Sciatic nerve (tissue), 2 donors: ENCODE measurements around the gene TMEM223. TPM values are rescaled to one million over a fixed set of nuclear protein-coding genes. Genes with fewer than 3 reads are reported as not detected.
A peak's percentile ranks its signal among the peaks of the same experiment; 100 is the strongest.
"Not testable (repeated sequence)": the region's sequence is repeated elsewhere in the genome, so short reads cannot be mapped to it uniquely, and the experiment has no call there.

ENCODE experiments used
- ATAC-seq: fragments of 200-7000 bp; cut with Tn5 transposase; one replicate; pipeline ENCODE4 v1.9.1; 2020; ENCODE audit warnings: mild to moderate bottlenecking, moderate library complexity
- DNase-seq: peaks from one replicate; pipeline ENCODE4 v3.0.0-alpha.2; 2020; ENCODE audit warnings: low spot score
- intact Hi-C: fragments of 100-400 bp; cut with DNase I; formaldehyde crosslinking; loops from one replicate; pipeline ENCODE4 v1.14.2; 2022
- total RNA-seq: library from RNA; stranded (reverse); fragmentation: NEBNext Ultra II Directional; extraction: Animal tissue kit (Norgen Biotek cat#: 25700); gene quantifications from one replicate; pipeline ENCODE4 v1.2.1, GENCODE V29; 2021
- donor health status: DM: no; HTN: no; CAD: no.
- donor health status: DM: no; HTN: no; CAD: no.

Gene TMEM223
- total RNA-seq, 1 donor from 2014 or later, result 10.4 TPM

GRCh38 chr11:62804310-62805075 lies 12.7 kb upstream of the TMEM223 start:
- intact Hi-C loops, result no loop called here
- ATAC-seq (no peak), DNase-seq (no peak)

- no peak for ATAC-seq
- intact Hi-C loops, result no loop called here
- no peak for DNase-seq
These were observed 9.3 kb upstream of the TMEM223 start for GRCh38 chr11:62801071-62801470.

- intact Hi-C loops, result no loop called here
- DNase-seq (no peak), ATAC-seq (no peak)
These were observed 7.7 kb upstream of the TMEM223 start for GRCh38 chr11:62799486-62799885.

- DNase-seq (no peak), ATAC-seq (no peak)
- intact Hi-C loops, result no loop called here
These were observed 4.5 kb upstream of the TMEM223 start for GRCh38 chr11:62796281-62796680.

GRCh38 chr11:62794201-62794775 lies 2.5 kb upstream of the TMEM223 start:
- DNase-seq (no peak), ATAC-seq (no peak)
- intact Hi-C loops, result no loop called here

GRCh38 chr11:62792202-62792575 lies 383 bp upstream of the TMEM223 start:
- intact Hi-C loops, result no loop called here
- DNase-seq (no peak), ATAC-seq (peak; percentile 8)

- ATAC-seq, result no peak
- no peak for DNase-seq
- intact Hi-C loops, result loop anchor here (5.0 kb wide), 1 partner anchor 73 kb away; no protein-coding TSS in a partner anchor
These were observed 2.2 kb downstream of the TMEM223 start for GRCh38 chr11:62789576-62789975.

GRCh38 chr11:62788991-62789390 lies 2.8 kb downstream of the TMEM223 start:
- intact Hi-C loops, result loop anchor here (5.0 kb wide), 1 partner anchor 73 kb away; no protein-coding TSS in a partner anchor
- no peak for ATAC-seq
- no peak for DNase-seq

- peak; percentile 99 for DNase-seq
- ATAC-seq, result peak; percentile 92
- intact Hi-C loops, result loop anchor here (5.0 kb wide), 1 partner anchor 75 kb away; no protein-coding TSS in a partner anchor
These were observed 4.6 kb downstream of the TMEM223 start, which contains the start of gene TMEM179B for GRCh38 chr11:62787005-62787759. Gene TMEM179B, plus strand, starts transcription at chr11:62787402. Its CDS starts 30 bp downstream, at chr11:62787432.

GRCh38 chr11:62786318-62787004 lies 5.3 kb downstream of the TMEM223 start:
- DNase-seq (peak; percentile 91), ATAC-seq (peak; percentile 85)
- intact Hi-C loops, result loop anchor here (5.0 kb wide), 1 partner anchor 76 kb away; no protein-coding TSS in a partner anchor

- intact Hi-C loops, result no loop called here
- ATAC-seq, result no peak
- no peak for DNase-seq
These were observed 9.1 kb downstream of the TMEM223 start for GRCh38 chr11:62782753-62783152.

GRCh38 chr11:62778441-62778840 lies 13.4 kb downstream of the TMEM223 start:
- ATAC-seq (no peak), DNase-seq (no peak)
- intact Hi-C loops, result no loop called here

GRCh38 chr11:62777389-62777788 lies 14.4 kb downstream of the TMEM223 start:
- intact Hi-C loops, result no loop called here
- DNase-seq (no peak), ATAC-seq (no peak)

GRCh38 chr11:62775646-62776045 lies 16.2 kb downstream of the TMEM223 start:
- no peak for DNase-seq
- ATAC-seq, result no peak
- intact Hi-C loops, result no loop called here

GRCh38 chr11:62774407-62774806 lies 17.4 kb downstream of the TMEM223 start:
- ATAC-seq (no peak), DNase-seq (no peak)
- intact Hi-C loops, result no loop called here

GRCh38 chr11:62771144-62772021 lies 20.4 kb downstream of the TMEM223 start, which contains the start of gene TAF6L:
Gene TAF6L, plus strand, starts transcription at chr11:62771396. Its CDS starts 4,388 bp downstream, at chr11:62775784.
- peak; percentile 98 for ATAC-seq
- DNase-seq, result peak; percentile 99
- intact Hi-C loops, result no loop called here

GRCh38 chr11:62770778-62771143 lies 21.0 kb downstream of the TMEM223 start:
- ATAC-seq (peak; percentile 23), DNase-seq (no peak)
- intact Hi-C loops, result no loop called here

- DNase-seq, intact Hi-C loops, ATAC-seq: not testable (repeated sequence)
These were observed 31.0 kb downstream of the TMEM223 start for GRCh38 chr11:62760867-62761227.
